ENCODE measurements around the gene LIN28B.

GRCh38 chr6:104956731-104957294 lies at the start of gene LIN28B:
- no peak for TF ChIP-seq CTCF (conservative IDR thresholded peaks at IDR 0.05; ENCODE audit: low read depth, low read length)
- no peak for TF ChIP-seq MAZ (IDR thresholded peaks at IDR 0.05; ENCODE audit: borderline replicate concordance, low read depth, low read length)
- no peak for TF ChIP-seq POLR2A (IDR thresholded peaks at IDR 0.05; ENCODE audit: low read depth, low read length)
- TF ChIP-seq RCOR1 (IDR thresholded peaks at IDR 0.05; ENCODE audit: insufficient replicate concordance, low read length) = no peak
- no peak for TF ChIP-seq BHLHE40 (IDR thresholded peaks at IDR 0.05; ENCODE audit: low read depth, low read length)
